ENCODE results near the gene HELLS.

DNA sequence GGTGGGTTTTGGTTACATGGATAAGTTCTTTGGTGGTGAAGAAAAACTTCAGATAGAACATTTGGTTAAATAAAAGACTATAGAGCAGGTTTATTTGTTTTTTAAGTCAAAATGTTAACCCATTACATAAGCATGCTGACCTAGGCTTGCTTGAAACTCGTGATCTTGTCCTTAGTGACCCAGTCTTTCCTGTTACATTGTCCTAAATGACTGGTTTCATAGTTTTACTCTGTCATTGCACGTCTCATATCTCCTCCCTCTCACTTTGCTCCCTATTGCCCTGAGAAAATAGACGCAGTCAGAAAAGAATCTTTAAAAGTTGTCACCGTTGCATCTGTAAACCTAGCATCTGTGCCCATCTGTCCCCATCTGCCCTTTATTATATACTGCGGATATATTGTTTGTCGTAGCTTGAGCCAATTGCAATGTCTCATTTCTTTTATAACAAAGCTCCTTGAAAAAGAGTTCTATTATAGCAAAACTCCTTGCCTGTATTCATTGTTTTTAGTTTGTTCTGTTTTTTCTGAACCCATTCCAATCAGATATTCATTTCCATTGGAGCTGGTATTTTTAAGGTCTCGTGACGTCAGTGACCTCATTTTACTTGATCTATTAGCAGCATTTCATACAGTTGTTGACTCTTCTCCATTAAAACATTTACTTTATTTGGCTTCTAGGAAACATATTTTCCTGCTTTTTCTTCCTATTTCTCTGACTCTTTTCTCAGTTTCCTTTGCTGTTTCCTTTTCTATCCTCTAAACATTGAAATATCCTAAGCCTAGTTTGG is 57.3 kb downstream of the HELLS start:
- TF ChIP-seq CTCF (IDR thresholded peaks at IDR 0.05) (no peak), POLR2A (IDR thresholded peaks at IDR 0.05) (no peak)

Data from vagina (tissue), 2 donors.